Sigmoid colon (tissue), 4 donors: ENCODE data around the gene GSC2.

Experiments used
- EP300 ChIP-seq, 4 donors: sonication (generic); formaldehyde crosslinking; IDR thresholded peaks; one replicate each; pipeline ENCODE4 v1.6.1; 2017; ENCODE audit warnings: antibody characterized with exemption in 4 of 4
- POLR2A ChIP-seq, 2 donors: fragments of 450-650 bp; IDR thresholded peaks; one replicate each; pipeline ENCODE4 v1.6.1; 2016; ENCODE audit warnings: antibody characterized with exemption in 2 of 2, mild to moderate bottlenecking in 2 of 2, moderate library complexity in 2 of 2
- POLR2AphosphoS5 ChIP-seq, 4 donors: sonication (generic); formaldehyde crosslinking; IDR thresholded peaks; one replicate each; pipeline ENCODE4 v1.6.1; 2017; ENCODE audit warnings: antibody characterized with exemption in 4 of 4
- TF ChIP-seq, protein P1 (sequence below), 4 experiments: fragments of 450-650 bp in 3 of 4; fragments of 200-600 bp in 1 of 4; IDR thresholded peaks; one replicate each; pipeline ENCODE4 v1.5.1; 2016 to 2019; ENCODE audit warnings: antibody characterized with exemption in 4 of 4, mild to moderate bottlenecking in 3 of 4, moderate library complexity in 2 of 4

DNA sequence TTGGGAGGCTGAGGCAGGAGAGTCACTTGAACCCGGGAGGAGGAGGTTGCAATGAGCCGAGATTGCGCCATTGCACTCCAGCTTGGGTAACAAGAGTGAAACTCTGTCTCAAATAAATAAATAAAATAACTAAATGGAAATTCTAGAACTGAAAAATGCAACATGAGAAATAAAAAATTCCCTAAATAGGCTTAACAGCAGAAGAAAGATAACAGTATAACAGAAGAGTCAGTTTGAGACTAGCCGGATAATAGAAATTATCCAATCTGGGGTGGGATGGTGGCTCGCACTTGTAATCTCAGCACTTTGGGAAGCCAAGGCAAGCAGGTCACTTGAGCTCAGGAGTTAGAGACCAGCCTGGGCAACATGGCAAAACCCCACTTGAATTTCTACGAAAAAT lies 14.3 kb upstream of the GSC2 start:
- TF ChIP-seq, protein P1, sequence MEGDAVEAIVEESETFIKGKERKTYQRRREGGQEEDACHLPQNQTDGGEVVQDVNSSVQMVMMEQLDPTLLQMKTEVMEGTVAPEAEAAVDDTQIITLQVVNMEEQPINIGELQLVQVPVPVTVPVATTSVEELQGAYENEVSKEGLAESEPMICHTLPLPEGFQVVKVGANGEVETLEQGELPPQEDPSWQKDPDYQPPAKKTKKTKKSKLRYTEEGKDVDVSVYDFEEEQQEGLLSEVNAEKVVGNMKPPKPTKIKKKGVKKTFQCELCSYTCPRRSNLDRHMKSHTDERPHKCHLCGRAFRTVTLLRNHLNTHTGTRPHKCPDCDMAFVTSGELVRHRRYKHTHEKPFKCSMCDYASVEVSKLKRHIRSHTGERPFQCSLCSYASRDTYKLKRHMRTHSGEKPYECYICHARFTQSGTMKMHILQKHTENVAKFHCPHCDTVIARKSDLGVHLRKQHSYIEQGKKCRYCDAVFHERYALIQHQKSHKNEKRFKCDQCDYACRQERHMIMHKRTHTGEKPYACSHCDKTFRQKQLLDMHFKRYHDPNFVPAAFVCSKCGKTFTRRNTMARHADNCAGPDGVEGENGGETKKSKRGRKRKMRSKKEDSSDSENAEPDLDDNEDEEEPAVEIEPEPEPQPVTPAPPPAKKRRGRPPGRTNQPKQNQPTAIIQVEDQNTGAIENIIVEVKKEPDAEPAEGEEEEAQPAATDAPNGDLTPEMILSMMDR (IDR thresholded peaks at IDR 0.05) = no peak
- TF ChIP-seq EP300 (IDR thresholded peaks at IDR 0.05) = no peak
- TF ChIP-seq POLR2A (IDR thresholded peaks at IDR 0.05) = no peak
- no peak for TF ChIP-seq POLR2AphosphoS5 (IDR thresholded peaks at IDR 0.05)
